Measurements from ENCODE around the gene TBC1D9.

DNA sequence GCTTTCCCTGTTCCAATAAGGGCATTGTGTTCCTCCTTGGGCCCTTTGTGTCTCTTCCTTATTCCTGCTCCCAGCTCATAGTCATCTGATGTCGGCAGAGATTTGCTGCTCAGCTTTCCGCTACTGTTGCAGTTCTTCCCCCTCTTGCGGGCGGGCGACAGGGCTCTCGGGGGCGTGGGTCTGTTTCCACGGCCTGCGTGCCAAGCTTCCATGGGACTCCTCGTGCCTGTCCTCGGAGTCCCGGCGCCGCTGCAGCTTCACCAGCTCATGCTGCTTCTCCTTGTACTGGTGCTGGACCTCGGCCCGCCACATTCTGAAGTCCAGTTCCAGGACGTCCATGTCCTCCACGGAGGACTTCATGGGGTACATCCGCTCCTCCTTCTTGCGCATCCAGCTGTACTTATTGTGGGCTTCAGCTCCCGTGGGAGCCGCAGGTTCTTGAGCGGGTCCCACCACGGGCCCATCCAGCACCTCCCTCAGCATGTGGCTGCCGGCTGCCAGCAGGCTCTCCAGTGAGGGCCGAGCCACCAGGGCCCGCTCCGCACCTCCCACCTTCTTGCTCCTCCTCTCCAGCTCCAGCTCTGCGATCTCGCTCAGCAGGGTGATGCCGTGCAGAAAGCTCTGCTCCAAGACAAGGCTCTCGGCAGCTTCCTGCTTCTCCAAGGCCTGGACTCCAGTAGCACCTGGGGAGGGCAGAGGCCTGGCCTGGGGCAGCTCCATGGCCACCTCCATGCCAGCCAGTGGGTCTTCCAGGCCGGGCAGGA lies 113.3 kb downstream of the TBC1D9 start:
- TF ChIP-seq, protein P1, sequence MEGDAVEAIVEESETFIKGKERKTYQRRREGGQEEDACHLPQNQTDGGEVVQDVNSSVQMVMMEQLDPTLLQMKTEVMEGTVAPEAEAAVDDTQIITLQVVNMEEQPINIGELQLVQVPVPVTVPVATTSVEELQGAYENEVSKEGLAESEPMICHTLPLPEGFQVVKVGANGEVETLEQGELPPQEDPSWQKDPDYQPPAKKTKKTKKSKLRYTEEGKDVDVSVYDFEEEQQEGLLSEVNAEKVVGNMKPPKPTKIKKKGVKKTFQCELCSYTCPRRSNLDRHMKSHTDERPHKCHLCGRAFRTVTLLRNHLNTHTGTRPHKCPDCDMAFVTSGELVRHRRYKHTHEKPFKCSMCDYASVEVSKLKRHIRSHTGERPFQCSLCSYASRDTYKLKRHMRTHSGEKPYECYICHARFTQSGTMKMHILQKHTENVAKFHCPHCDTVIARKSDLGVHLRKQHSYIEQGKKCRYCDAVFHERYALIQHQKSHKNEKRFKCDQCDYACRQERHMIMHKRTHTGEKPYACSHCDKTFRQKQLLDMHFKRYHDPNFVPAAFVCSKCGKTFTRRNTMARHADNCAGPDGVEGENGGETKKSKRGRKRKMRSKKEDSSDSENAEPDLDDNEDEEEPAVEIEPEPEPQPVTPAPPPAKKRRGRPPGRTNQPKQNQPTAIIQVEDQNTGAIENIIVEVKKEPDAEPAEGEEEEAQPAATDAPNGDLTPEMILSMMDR (IDR thresholded peaks at IDR 0.05), result no peak
- no peak for TF ChIP-seq POLR2A (IDR thresholded peaks at IDR 0.05)

Measured in right lobe of liver (tissue), 4 donors.